AG09309 (cell line): ENCODE data around the gene NKX2-1.

Experiments
- DNase-seq: peaks from one replicate; pipeline ENCODE4 v3.0.0-alpha.2; 2010; ENCODE audit warnings: low read depth
- H3K4me3 ChIP-seq: 2 replicates; pipeline ENCODE4 v1.5.1; 2011; ENCODE audit warnings: mild to moderate bottlenecking, low read depth, low read length, moderate library complexity; ENCODE audit not compliant: control insufficient read depth
- TF ChIP-seq, protein P1 (sequence below): IDR thresholded peaks from 2 replicates; pipeline ENCODE4 v1.5.1; 2011; ENCODE audit warnings: mild to moderate bottlenecking, low read depth, low read length, inconsistent platforms; ENCODE audit not compliant: insufficient read depth, control insufficient read depth; ENCODE audit errors: missing control alignments

The NKX2-1 gene

DNA sequence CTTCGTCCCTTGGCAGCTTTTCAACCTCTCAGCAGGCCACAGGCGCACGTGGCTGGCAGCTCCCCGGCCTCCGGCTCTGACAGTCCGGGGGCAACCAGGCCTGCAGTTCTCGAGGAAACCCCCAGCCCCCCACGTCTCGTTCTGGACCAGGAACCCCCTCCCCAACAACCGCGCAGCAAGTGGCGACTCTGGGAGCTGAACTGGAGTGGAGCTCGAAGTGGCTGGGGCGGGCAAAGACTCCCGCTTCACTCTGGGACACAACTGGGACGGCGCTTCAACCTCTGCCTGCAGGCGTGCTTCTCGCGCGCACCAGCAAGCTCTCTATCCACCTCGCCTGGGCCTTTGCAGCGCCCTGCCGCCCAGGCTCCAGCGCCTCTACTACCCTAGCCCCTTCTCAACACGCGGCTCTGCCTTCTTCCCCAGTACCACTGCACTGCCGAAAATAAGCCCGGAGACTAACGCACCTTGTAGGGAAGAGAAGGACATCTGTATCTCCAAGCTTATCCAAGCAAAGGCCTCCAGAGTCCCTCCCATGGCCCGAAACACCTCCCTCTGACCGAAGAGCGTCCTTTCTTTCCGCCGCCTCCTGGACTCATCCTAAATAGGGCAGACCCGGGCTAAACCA, 2.4 kb upstream of the NKX2-1 start:
- TF ChIP-seq, protein P1, sequence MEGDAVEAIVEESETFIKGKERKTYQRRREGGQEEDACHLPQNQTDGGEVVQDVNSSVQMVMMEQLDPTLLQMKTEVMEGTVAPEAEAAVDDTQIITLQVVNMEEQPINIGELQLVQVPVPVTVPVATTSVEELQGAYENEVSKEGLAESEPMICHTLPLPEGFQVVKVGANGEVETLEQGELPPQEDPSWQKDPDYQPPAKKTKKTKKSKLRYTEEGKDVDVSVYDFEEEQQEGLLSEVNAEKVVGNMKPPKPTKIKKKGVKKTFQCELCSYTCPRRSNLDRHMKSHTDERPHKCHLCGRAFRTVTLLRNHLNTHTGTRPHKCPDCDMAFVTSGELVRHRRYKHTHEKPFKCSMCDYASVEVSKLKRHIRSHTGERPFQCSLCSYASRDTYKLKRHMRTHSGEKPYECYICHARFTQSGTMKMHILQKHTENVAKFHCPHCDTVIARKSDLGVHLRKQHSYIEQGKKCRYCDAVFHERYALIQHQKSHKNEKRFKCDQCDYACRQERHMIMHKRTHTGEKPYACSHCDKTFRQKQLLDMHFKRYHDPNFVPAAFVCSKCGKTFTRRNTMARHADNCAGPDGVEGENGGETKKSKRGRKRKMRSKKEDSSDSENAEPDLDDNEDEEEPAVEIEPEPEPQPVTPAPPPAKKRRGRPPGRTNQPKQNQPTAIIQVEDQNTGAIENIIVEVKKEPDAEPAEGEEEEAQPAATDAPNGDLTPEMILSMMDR: no peak
- no peak overlapping the region for H3K4me3 ChIP-seq
- no peak for DNase-seq

DNA sequence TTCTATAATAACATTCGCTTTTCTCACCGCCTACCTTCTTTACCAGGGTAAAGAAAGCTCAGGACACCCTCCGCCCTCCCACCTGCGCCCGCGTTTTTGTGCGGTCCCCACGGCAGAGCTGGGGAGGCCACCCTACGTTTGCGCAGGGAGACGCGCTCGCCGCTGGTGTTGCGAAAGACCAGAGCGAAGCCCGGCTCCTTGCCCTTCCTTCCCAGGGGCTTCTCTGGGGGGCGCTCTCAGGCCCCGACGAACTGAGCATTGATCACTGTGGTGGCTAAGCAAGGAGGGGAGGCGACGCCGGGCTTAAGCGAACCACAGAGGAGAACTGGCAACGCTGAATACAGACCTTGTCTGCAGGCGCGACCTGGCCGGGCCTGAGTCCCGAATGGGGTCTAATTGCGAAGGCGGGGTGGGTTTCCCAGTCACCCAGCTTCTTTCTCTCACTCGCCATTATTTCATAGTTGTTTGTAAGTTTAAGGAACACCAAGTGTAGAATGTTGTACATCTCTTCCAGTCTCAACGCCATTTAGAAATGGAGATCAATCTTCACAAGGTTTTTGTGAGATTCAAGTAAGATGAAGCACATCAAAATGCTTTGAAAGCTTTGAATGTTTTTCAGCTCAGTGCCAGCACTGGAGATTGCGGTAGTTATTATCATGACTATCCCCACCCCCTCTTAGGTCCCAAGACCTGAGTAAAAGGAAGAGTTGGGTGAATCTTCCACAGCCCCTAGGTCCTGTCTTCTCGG, 1.7 kb upstream of the NKX2-1 start:
- H3K4me3 ChIP-seq: no peak overlapping the region
- DNase-seq: no peak
- TF ChIP-seq, protein P1: no peak

DNA sequence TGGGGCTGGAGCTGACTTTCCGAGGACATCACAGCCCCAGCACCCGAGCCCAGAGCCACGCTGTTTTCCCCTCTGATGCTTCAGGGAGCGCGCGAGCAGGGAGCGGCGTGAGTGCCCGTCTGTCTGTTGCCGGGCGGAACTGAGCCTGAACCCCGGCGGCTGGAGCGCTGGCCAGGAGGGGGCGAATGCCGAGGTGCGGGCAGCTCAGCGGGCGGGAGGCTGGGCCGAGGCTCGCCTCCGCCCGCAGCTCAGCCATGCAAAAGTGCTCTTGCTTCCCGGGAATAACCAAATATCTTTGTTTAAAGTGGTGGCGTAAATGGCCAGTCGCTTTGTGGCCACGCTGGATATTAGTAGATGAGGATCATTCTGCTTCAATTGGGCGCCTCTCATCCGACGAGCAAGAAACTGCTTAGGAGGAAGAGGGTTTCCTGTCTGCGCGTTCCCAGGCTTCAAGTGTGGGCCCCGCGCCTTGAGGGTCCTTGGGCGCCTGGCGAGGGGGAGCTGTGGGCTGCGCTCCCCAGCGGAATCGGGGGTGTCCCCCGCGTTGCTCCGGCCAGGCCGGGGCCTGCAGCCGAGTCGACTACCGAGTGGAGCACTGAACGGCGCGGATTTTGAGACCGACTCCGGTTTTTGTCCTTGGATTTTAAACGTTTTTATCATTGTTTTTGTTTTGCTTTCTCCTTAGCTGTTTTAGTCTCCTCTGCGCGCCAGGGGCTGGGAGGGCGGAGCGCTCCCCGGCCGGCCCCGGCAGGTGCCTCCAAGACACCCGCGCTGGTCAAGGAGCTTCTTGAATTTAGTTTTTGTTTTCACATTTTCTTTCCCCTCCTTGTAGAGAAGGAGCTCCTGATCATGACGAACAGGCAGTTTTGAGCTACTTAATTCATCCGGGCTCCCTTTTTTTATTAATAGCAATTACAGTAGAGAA, 831 bp upstream of the NKX2-1 start:
- TF ChIP-seq, protein P1: peak; percentile 16
- DNase-seq: no peak
- no peak overlapping the region for H3K4me3 ChIP-seq

DNA sequence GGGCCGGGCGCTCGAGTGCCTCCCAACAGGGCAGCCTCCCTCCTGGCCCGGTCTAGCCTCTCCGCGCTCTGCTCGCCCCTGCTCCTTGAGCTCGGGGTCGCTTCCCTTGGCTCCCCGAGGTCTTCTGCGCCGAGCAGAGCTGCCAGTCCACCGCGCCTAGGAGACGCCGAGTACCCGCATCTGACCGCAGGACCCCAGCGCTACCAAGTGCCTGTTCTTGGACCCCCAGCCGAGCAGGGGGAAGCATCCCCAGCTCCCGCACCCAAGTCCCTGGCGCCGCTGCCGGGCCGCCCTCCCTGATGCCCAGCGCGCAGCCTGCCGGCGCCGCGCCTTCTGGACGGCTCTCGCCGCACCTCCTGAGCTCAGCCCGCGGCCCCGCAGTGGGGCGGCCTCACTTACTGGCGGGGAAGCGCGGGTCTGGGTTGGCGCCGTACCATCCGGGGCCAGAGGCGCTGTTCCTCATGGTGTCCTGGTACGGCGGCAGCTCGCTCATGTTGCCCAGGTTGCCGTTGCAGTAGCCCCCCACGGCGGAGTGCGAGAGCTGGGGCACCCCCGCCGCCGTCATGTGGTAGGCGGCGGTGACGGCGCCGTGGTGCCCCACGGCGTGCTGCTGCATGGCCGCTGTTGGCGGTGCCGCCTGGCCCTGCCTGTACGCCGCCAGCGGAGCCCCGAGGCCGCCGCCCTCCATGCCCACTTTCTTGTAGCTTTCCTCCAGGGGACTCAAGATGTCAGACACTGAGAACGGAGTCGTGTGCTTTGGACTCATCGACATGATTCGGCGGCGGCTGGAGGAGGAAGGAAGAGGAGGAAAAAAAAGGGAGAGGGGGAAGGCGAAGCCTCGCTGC, 1.2 kb downstream of the NKX2-1 start:
- no peak for DNase-seq
- TF ChIP-seq, protein P1: no peak
- no peak overlapping the region for H3K4me3 ChIP-seq

DNA sequence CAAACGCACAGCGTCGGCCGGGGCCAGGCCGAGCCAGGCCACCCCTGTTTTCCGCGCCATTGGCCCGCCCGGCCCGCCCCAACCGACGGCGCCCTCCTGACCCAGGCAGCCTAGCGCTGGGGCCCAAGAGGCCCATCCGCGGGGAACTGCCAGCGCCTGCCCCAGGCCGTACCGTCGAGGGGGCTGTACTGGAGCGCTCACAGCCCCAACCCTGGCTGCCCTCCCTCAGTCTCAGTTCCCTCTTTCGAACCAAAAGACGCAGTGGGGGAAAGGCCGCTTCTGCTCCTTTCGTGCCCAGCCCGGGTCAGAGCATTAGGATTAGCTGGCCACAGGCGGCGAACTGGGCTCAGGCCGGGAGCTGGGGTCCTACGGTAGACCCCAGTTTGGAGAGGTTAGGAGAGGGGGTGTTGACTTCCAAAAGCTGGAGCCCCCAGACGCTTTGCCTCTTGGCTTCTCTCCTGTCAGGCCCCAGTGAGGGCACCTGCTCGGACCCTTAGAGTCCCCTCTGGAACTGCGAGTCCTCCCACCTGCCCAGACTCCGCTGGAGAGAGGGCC, 1.9 kb downstream of the NKX2-1 start:
- H3K4me3 ChIP-seq: no peak overlapping the region
- TF ChIP-seq, protein P1: no peak
- no peak for DNase-seq
